H1 (cell line): ENCODE data around the gene ATP6V1F. TPM values are rescaled to one million over a fixed set of nuclear protein-coding genes. Genes with fewer than 3 reads are reported as not detected.

Experiments used
- BCL11A ChIP-seq, 2 experiments: IDR thresholded peaks; one replicate each; pipeline ENCODE4 v1.6.1; 2011; ENCODE audit warnings: low read depth in 2 of 2, low read length in 2 of 2, mild to moderate bottlenecking in 2 of 2
- HDAC2 ChIP-seq, 2 experiments: fragments of 300-600 bp in 1 of 2; sonication (generic) in 1 of 2; IDR thresholded peaks; 2 replicates each; pipeline ENCODE4 v1.6.1; 2011 to 2012; ENCODE audit warnings: low read depth in 2 of 2, low read length in 2 of 2, mild to moderate bottlenecking in 2 of 2, moderate library complexity in 2 of 2, borderline replicate concordance in 1 of 2, inconsistent platforms in 1 of 2
- JUN ChIP-seq: IDR thresholded peaks from 2 replicates; pipeline ENCODE4 v1.6.1; 2011; ENCODE audit warnings: low read depth, mild to moderate bottlenecking, improper control_type of control experiment, low read length
- RBBP5 ChIP-seq: IDR thresholded peaks from 2 replicates; pipeline ENCODE4 v1.7.1; 2012; ENCODE audit warnings: low read depth, mild to moderate bottlenecking, inconsistent platforms, low read length, moderate library complexity, borderline replicate concordance
- SP4 ChIP-seq: IDR thresholded peaks from 2 replicates; pipeline ENCODE4 v1.6.1; 2012; ENCODE audit warnings: low read length, inconsistent platforms
- polyA plus RNA-seq, 7 experiments: library from polyadenylated mRNA; depleted of rRNA in 3 of 7; stranded (reverse) in 5 of 7; unstranded in 2 of 7; fragments of >200 nt in 5 of 7; fragments of 200-250 nt in 2 of 7; gene quantifications; 1 replicate in 5 of 7; 2 replicates in 1 of 7; 4 replicates in 1 of 7; pipeline versions ENCODE4 v1.2.1 to v1.2.3, GENCODE V29; 2011 to 2013; ENCODE audit warnings: missing spikeins in 2 of 7, mixed read lengths in 2 of 7
- total RNA-seq: library from RNA; stranded (reverse); fragmentation: NEBNext Ultra II Directional; extraction: Animal tissue kit (Norgen Biotek cat#: 25700); gene quantifications from 2 replicates; pipeline ENCODE4 v1.2.1, GENCODE V29; 2021

Gene ATP6V1F
- total and polyA plus RNA-seq, 2 of the 8 experiments (the other 6 are each of a cell fraction or from before 2014, with no cell fraction given): 104 to 318 TPM

DNA sequence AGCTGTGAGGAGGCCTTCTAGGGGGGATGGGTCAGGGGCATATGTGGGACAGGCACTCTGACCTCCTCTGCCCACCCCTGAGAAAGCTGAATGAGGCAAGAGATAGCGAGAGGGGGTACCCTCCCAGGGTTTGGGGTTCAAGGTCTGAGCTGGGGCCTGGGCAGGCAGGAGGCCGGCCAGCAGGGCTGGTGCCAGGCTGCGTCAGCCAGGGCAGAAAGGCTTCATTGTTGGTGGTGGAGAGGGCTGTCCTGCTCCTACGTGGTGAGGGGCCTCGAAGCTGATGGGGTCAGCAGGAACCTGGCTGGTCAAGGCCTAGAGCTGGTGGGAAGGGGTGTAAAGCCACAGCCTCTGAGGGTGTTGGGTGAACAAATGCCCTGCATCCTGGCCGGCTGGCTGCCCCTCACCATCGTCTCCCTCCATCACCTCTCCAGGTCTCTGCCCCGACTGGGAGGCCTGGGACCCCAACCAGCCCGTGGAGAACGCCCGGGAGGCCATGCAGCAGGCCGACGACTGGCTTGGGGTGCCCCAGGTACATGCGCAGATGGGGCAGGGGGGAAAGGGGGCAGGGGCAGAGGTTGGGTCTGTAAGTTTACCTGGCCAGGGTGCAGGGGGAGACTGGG, 25.8 kb upstream of the ATP6V1F start (continued):
- TF ChIP-seq JUN: no peak
- no peak for TF ChIP-seq HDAC2 (IDR thresholded peaks at IDR 0.05; ENCODE audit: borderline replicate concordance in 1 of 2, low read depth in 2 of 2, low read length in 2 of 2)
- TF ChIP-seq SP4: no peak
- TF ChIP-seq BCL11A (IDR thresholded peaks at IDR 0.05; ENCODE audit: low read depth in 2 of 2, low read length in 2 of 2): no peak
- no peak for TF ChIP-seq RBBP5
- TF ChIP-seq, all 59 proteins: peak for 0
